A549 (cell line): ENCODE results near the gene PROM2. TPM values are rescaled to one million over a fixed set of nuclear protein-coding genes. Genes with fewer than 3 reads are reported as not detected.

Source experiments
- ATAC-seq, 2 experiments: fragments of 200-7000 bp in 1 of 2; fragments of >200 bp in 1 of 2; cut with Nextera tagmentation in 1 of 2; cut with Tn5 transposase in 1 of 2; 3 replicates each; pipeline versions ENCODE4 v1.8.0 to v1.9.1; 2018 to 2020; ENCODE audit warnings: mild to moderate bottlenecking in 1 of 2, moderate library complexity in 1 of 2
- CTCF ChIA-PET: fragments of 300-600 bp; sonication (Branson Sonifier 250); formaldehyde crosslinking; extraction: SDS; loops from one replicate; lab custom pipeline; 2021; ENCODE audit warnings: antibody characterized with exemption, inconsistent platforms; lab: Yijun Ruan, JAX
- POLR2A ChIA-PET: fragments of 350-600 bp; formaldehyde crosslinking; extraction: SDS; loops from one replicate; lab custom pipeline; 2021; ENCODE audit warnings: antibody characterized with exemption, inconsistent platforms; lab: Yijun Ruan, JAX
- DNase-seq, 2 experiments: peaks; one replicate each; pipeline versions ENCODE4 v3.0.0 to v3.0.0-alpha.2; 2011 to 2016; ENCODE audit warnings: low read depth in 1 of 2, low spot score in 1 of 2
- FAIRE-seq: peaks from 2 replicates; lab custom pipeline; 2011; peaks lifted over from hg19 to GRCh38; lab: Jason Lieb, UNC
- H3K27ac ChIP-seq, 2 experiments: fragments of >200 bp; sonication (Bioruptor Twin); formaldehyde crosslinking; 3 replicates each; pipeline ENCODE4 v1.5.1; 2016 to 2017
- H3K4me1 ChIP-seq: fragments of >200 bp; sonication (Bioruptor Twin); formaldehyde crosslinking; 3 replicates; pipeline ENCODE4 v1.6.1; 2016
- H3K4me2 ChIP-seq: fragments of >200 bp; sonication (Bioruptor Twin); formaldehyde crosslinking; 3 replicates; pipeline ENCODE4 v1.6.1; 2016
- H3K4me3 ChIP-seq: fragments of >200 bp; sonication (Bioruptor Twin); formaldehyde crosslinking; 3 replicates; pipeline ENCODE4 v1.5.1; 2016
- H3K9me3 ChIP-seq: fragments of >200 bp; sonication (Bioruptor Twin); formaldehyde crosslinking; 3 replicates; pipeline ENCODE4 v1.6.1; 2016
- CEBPB ChIP-seq, 2 experiments: fragments of >200 bp in 1 of 2; sonication (Bioruptor Twin) in 1 of 2; formaldehyde crosslinking in 1 of 2; IDR thresholded peaks; 2 replicates each; pipeline ENCODE4 v1.6.1; 2012 to 2016
- EHF ChIP-seq: fragments of 250-450 bp; sonication (Bioruptor Pico); IDR thresholded peaks from 2 replicates; pipeline ENCODE4 v1.5.0; 2020; ENCODE audit warnings: mild to moderate bottlenecking
- FOSB ChIP-seq: fragments of 250-450 bp; sonication (Bioruptor Pico); IDR thresholded peaks from 2 replicates; pipeline ENCODE4 v1.5.0; 2020; ENCODE audit warnings: mild to moderate bottlenecking, moderate library complexity
- HEYL ChIP-seq: fragments of 250-450 bp; sonication (Bioruptor Pico); IDR thresholded peaks from 2 replicates; pipeline ENCODE4 v1.8.0; 2021; ENCODE audit warnings: mild to moderate bottlenecking, moderate library complexity
- HMGXB4 ChIP-seq: fragments of 250-450 bp; sonication (Bioruptor Pico); IDR thresholded peaks from 2 replicates; pipeline ENCODE4 v1.5.0; 2021; ENCODE audit warnings: mild to moderate bottlenecking, moderate library complexity, borderline replicate concordance
- HOXA7 ChIP-seq: fragments of 250-450 bp; sonication (Bioruptor Pico); IDR thresholded peaks from 2 replicates; pipeline ENCODE4 v1.5.0; 2020; ENCODE audit warnings: mild to moderate bottlenecking, moderate library complexity
- HOXB13 ChIP-seq: fragments of 250-450 bp; sonication (Bioruptor Pico); IDR thresholded peaks from 2 replicates; pipeline ENCODE4 v1.5.0; 2020; ENCODE audit warnings: low read depth, mild to moderate bottlenecking, moderate library complexity
- HOXB5 ChIP-seq: fragments of 250-450 bp; sonication (Bioruptor Pico); IDR thresholded peaks from 2 replicates; pipeline ENCODE4 v1.5.0; 2020; ENCODE audit warnings: mild to moderate bottlenecking, moderate library complexity
- JUNB ChIP-seq: fragments of >200 bp; sonication (Bioruptor Twin); formaldehyde crosslinking; IDR thresholded peaks from 2 replicates; pipeline ENCODE4 v1.6.1; 2016
- KDM1A ChIP-seq: fragments of 200-600 bp; sonication (generic); IDR thresholded peaks from 2 replicates; pipeline ENCODE4 v1.6.1; 2016; ENCODE audit warnings: low read depth, mild to moderate bottlenecking
- MAZ ChIP-seq: fragments of 150-350 bp; IDR thresholded peaks from 2 replicates; pipeline ENCODE4 v1.6.1; 2014; ENCODE audit warnings: antibody characterized with exemption, low read depth, low read length, borderline replicate concordance
- NFE2L2 ChIP-seq: fragments of 150-350 bp; conservative IDR thresholded peaks from 2 replicates; pipeline ENCODE4 v1.6.1; 2014; ENCODE audit warnings: low read length
- PBX3 ChIP-seq: IDR thresholded peaks from 2 replicates; pipeline ENCODE4 v1.6.1; 2012
- RARB ChIP-seq: fragments of 250-450 bp; sonication (Bioruptor Pico); IDR thresholded peaks from 2 replicates; pipeline ENCODE4 v1.8.0; 2021; ENCODE audit warnings: mild to moderate bottlenecking, moderate library complexity
- RCOR1 ChIP-seq: fragments of 150-350 bp; IDR thresholded peaks from 2 replicates; pipeline ENCODE4 v1.6.1; 2014; ENCODE audit warnings: antibody characterized with exemption, low read length, low read depth
- TFCP2L1 ChIP-seq: fragments of 250-450 bp; sonication (Bioruptor Pico); IDR thresholded peaks from 2 replicates; pipeline ENCODE4 v1.5.0; 2021; ENCODE audit warnings: mild to moderate bottlenecking
- TP53 ChIP-seq: fragments of 250-450 bp; sonication (Bioruptor Pico); IDR thresholded peaks from 2 replicates; pipeline ENCODE4 v1.5.0; 2021; ENCODE audit warnings: mild to moderate bottlenecking, moderate library complexity
- ZC3H11A ChIP-seq: fragments of 450-650 bp; IDR thresholded peaks from 2 replicates; pipeline ENCODE4 v1.6.1; 2014; ENCODE audit warnings: antibody characterized with exemption, mild to moderate bottlenecking
- WGBS: methylation state at CpG from one replicate; pipeline ENCODE4 v1.1.6; 2017; ENCODE audit errors: missing lambda C conversion rate; 5-methylcytosine and 5-hydroxymethylcytosine counted together
- polyA plus RNA-seq, 4 experiments: library from polyadenylated mRNA; depleted of rRNA in 3 of 4; stranded (reverse); fragments of >200 nt; fragmentation: RNase III in 1 of 4; extraction: RNeasy Plus Mini Kit Qiagen cat#74134 plus additional on column Dnase treatment in 1 of 4; gene quantifications; 2 replicates in 3 of 4; 3 replicates in 1 of 4; pipeline ENCODE4 v1.2.3, GENCODE V29; 2011 to 2017
- TF ChIP-seq, protein P1 (sequence below): fragments of >200 bp; sonication (Bioruptor Twin); formaldehyde crosslinking; IDR thresholded peaks from 3 replicates; pipeline ENCODE4 v1.6.1; 2016
- TF ChIP-seq, protein P2 (sequence below): IDR thresholded peaks from 2 replicates; pipeline ENCODE4 v1.6.1; 2012; ENCODE audit warnings: low read depth, borderline replicate concordance
- TF ChIP-seq, protein P3 (sequence below): fragments of >200 bp; sonication (Bioruptor Twin); formaldehyde crosslinking; IDR thresholded peaks from 2 replicates; pipeline ENCODE4 v1.6.1; 2016
- TF ChIP-seq, protein P4 (sequence below): fragments of 200-600 bp; sonication (generic); IDR thresholded peaks from 2 replicates; pipeline ENCODE4 v1.6.1; 2016; ENCODE audit warnings: antibody characterized with exemption, mild to moderate bottlenecking, moderate library complexity

Gene PROM2
- polyA plus RNA-seq, 2 of the 4 experiments (the other 2 are of a cell fraction) = 0.08 to 0.09 TPM

DNA sequence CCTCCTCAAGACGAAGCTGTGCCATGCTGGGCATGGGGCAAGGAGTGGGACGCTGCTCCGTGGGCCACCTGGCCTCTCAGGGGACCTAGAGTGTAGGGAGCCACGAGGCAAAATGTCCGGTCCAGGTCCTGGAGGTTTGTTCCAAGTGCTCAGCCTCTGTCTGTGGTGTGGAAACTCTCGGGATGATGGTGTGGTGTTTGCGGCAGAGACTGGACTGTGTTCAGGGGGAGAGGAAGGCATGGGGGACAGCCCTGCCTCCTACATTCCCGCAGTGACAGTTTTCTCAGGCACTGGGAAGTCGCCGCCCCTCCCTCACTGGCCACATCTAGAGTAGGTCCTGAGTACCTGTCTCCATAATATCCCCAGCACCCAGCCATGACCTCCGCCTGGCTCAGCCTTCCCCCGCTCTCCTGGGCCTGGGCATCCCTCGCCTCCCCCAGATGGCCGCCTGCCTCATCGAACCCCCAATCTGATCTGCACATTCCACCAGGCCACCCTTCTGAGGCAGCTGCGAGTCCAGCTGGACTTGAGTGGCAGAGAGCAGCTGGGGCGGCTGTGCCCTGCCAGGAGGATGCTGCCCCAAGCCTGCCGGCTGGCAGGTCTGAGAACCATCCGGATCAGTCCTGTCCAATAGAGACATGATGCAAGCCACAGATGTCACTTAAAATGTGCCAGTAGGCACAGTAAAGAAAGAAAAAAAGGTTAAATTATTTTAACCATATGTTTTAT lies 29.1 kb downstream of the PROM2 start:
- no peaks in the 10 kb centered on the region for H3K4me1 ChIP-seq
- ATAC-seq = no peak
- no peaks in the 10 kb centered on the region for H3K9me3 ChIP-seq
- TF ChIP-seq MAZ (no peak), ZC3H11A (no peak), HMGXB4 (CRISPR knock-in tag) (no peak), PBX3 (no peak)
- TF ChIP-seq, protein P1, sequence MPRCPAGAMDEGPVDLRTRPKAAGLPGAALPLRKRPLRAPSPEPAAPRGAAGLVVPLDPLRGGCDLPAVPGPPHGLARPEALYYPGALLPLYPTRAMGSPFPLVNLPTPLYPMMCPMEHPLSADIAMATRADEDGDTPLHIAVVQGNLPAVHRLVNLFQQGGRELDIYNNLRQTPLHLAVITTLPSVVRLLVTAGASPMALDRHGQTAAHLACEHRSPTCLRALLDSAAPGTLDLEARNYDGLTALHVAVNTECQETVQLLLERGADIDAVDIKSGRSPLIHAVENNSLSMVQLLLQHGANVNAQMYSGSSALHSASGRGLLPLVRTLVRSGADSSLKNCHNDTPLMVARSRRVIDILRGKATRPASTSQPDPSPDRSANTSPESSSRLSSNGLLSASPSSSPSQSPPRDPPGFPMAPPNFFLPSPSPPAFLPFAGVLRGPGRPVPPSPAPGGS = no peak
- TF ChIP-seq, protein P2, sequence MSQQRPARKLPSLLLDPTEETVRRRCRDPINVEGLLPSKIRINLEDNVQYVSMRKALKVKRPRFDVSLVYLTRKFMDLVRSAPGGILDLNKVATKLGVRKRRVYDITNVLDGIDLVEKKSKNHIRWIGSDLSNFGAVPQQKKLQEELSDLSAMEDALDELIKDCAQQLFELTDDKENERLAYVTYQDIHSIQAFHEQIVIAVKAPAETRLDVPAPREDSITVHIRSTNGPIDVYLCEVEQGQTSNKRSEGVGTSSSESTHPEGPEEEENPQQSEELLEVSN = no peak
- TF ChIP-seq, all 56 proteins: peak for 0
- WGBS = 58% methylated on average over 16 of the region's 19 CpGs
- Histone ChIP-seq H3K27ac (no peak overlapping the region), H3K4me2 (no peak overlapping the region), H3K4me3 (no peak overlapping the region)
- DNase-seq = no peak
- no peak for FAIRE-seq
- POLR2A ChIA-PET = no interaction called here
- CTCF ChIA-PET = no interaction called here

GRCh38 chr2:95305380-95306061 lies 31.3 kb downstream of the PROM2 start:
- CTCF ChIA-PET = no interaction called here
- no peaks in the 10 kb centered on the region for H3K9me3 ChIP-seq
- no peak for FAIRE-seq
- no peak for ATAC-seq
- H3K4me3 ChIP-seq = no peak overlapping the region
- POLR2A ChIA-PET = no interaction called here
- 0 out of 3 replicates have a peak overlapping the region, but pooled peaks have one; percentile 8 for H3K4me2 ChIP-seq
- H3K27ac ChIP-seq = no peak overlapping the region
- no peak for DNase-seq
- TF ChIP-seq FOSB (CRISPR knock-in tag) (no peak), TP53 (CRISPR knock-in tag) (no peak), CEBPB (IDR thresholded peaks at IDR 0.05) (no peak), HEYL (CRISPR knock-in tag) (no peak), JUNB (no peak), EHF (CRISPR knock-in tag) (no peak), RARB (CRISPR knock-in tag) (no peak), NFE2L2 (no peak), TFCP2L1 (CRISPR knock-in tag) (no peak)
- TF ChIP-seq, protein P3, sequence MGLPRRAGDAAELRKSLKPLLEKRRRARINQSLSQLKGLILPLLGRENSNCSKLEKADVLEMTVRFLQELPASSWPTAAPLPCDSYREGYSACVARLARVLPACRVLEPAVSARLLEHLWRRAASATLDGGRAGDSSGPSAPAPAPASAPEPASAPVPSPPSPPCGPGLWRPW = no peak
- WGBS = 35% methylated on average over 15 of the region's 15 CpGs
- no peaks in the 10 kb centered on the region for H3K4me1 ChIP-seq

- H3K27ac ChIP-seq = no peak overlapping the region
- DNase-seq (no peak), FAIRE-seq (no peak), ATAC-seq (no peak)
- CTCF ChIA-PET = no interaction called here
- H3K4me2 ChIP-seq = no peak overlapping the region
- POLR2A ChIA-PET = no interaction called here
- no peaks in the 10 kb centered on the region for H3K4me1 ChIP-seq
- no peak overlapping the region for H3K4me3 ChIP-seq
- H3K9me3 ChIP-seq = no peaks in the 10 kb centered on the region
- WGBS = 70% methylated on average over 10 of the region's 10 CpGs
- TF ChIP-seq, protein P2 = no peak
- no peak for TF ChIP-seq HOXA7 (CRISPR knock-in tag)
- TF ChIP-seq, protein P4, sequence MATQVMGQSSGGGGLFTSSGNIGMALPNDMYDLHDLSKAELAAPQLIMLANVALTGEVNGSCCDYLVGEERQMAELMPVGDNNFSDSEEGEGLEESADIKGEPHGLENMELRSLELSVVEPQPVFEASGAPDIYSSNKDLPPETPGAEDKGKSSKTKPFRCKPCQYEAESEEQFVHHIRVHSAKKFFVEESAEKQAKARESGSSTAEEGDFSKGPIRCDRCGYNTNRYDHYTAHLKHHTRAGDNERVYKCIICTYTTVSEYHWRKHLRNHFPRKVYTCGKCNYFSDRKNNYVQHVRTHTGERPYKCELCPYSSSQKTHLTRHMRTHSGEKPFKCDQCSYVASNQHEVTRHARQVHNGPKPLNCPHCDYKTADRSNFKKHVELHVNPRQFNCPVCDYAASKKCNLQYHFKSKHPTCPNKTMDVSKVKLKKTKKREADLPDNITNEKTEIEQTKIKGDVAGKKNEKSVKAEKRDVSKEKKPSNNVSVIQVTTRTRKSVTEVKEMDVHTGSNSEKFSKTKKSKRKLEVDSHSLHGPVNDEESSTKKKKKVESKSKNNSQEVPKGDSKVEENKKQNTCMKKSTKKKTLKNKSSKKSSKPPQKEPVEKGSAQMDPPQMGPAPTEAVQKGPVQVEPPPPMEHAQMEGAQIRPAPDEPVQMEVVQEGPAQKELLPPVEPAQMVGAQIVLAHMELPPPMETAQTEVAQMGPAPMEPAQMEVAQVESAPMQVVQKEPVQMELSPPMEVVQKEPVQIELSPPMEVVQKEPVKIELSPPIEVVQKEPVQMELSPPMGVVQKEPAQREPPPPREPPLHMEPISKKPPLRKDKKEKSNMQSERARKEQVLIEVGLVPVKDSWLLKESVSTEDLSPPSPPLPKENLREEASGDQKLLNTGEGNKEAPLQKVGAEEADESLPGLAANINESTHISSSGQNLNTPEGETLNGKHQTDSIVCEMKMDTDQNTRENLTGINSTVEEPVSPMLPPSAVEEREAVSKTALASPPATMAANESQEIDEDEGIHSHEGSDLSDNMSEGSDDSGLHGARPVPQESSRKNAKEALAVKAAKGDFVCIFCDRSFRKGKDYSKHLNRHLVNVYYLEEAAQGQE = no peak
- no peak for TF ChIP-seq HOXB5 (CRISPR knock-in tag)
- TF ChIP-seq KDM1A = no peak
- TF ChIP-seq RCOR1 = no peak
- TF ChIP-seq HOXB13 = no peak
These were observed 32.2 kb downstream of the PROM2 start for GRCh38 chr2:95306336-95306895.
